Endodermal cell (in vitro differentiated cells): Measurements from ENCODE around the gene IL10. TPM values are rescaled to one million over a fixed set of nuclear protein-coding genes. Genes with fewer than 3 reads are reported as not detected.

Source experiments
- DNase-seq: peaks from one replicate; pipeline ENCODE4 v3.0.0-alpha.2; 2017
- H3K27ac ChIP-seq: 2 replicates; pipeline ENCODE4 v1.5.1; 2013; ENCODE audit warnings: mild to moderate bottlenecking, low read depth, low read length, moderate library complexity
- H3K27me3 ChIP-seq: 2 replicates; pipeline ENCODE4 v1.6.1; 2013; ENCODE audit warnings: mild to moderate bottlenecking, low read length, moderate library complexity; ENCODE audit not compliant: insufficient read depth, control insufficient read depth, poor library complexity, severe bottlenecking
- H3K36me3 ChIP-seq: 2 replicates; pipeline ENCODE4 v1.7.0; 2013; ENCODE audit warnings: mild to moderate bottlenecking, low read length, moderate library complexity; ENCODE audit not compliant: control insufficient read depth, insufficient read depth
- H3K4me1 ChIP-seq: one replicate; pipeline ENCODE4 v1.7.0; 2013; ENCODE audit warnings: low read length; ENCODE audit not compliant: control insufficient read depth, insufficient read depth
- H3K4me3 ChIP-seq: 2 replicates; pipeline ENCODE4 v1.5.1; 2013; ENCODE audit warnings: mild to moderate bottlenecking, low read length, moderate library complexity
- H3K9ac ChIP-seq: 2 replicates; pipeline ENCODE4 v1.6.1; 2013; ENCODE audit warnings: mild to moderate bottlenecking, low read length, moderate library complexity; ENCODE audit not compliant: poor library complexity, severe bottlenecking; ENCODE audit errors: extremely low read depth
- H3K9me3 ChIP-seq: 2 replicates; pipeline ENCODE4 v1.6.1; 2013; ENCODE audit warnings: mild to moderate bottlenecking, low read length, moderate library complexity; ENCODE audit not compliant: control insufficient read depth
- H3K27ac Mint-ChIP-seq: 2 replicates; pipeline ENCODE4 v1.8.0; 2020; ENCODE audit warnings: mixed read lengths
- H3K27me3 Mint-ChIP-seq: 2 replicates; pipeline ENCODE4 v1.8.0; 2021; ENCODE audit warnings: mild to moderate bottlenecking, mixed read lengths; ENCODE audit not compliant: insufficient read depth
- H3K36me3 Mint-ChIP-seq: 2 replicates; pipeline ENCODE4 v1.8.0; 2020; ENCODE audit warnings: low read depth, mixed read lengths
- H3K4me1 Mint-ChIP-seq: 2 replicates; pipeline ENCODE4 v1.8.0; 2020; ENCODE audit warnings: mixed read lengths
- H3K4me3 Mint-ChIP-seq: 2 replicates; pipeline ENCODE4 v1.8.0; 2020; ENCODE audit warnings: mild to moderate bottlenecking, moderate library complexity, mixed read lengths
- H3K9me3 Mint-ChIP-seq: 2 replicates; pipeline ENCODE4 v1.8.0; 2020; ENCODE audit warnings: mild to moderate bottlenecking, mixed read lengths
- CTCF ChIP-seq: fragments of 200-600 bp; sonication (generic); conservative IDR thresholded peaks from 2 replicates; pipeline ENCODE4 v1.5.0; 2021; ENCODE audit warnings: antibody characterized with exemption, mild to moderate bottlenecking
- WGBS, 2 experiments: methylation state at CpG; one replicate each; pipeline versions ENCODE4 v1.1.5 to v1.1.7; 2013; ENCODE audit warnings: missing lambda C conversion rate in 2 of 2, mixed read lengths in 1 of 2; ENCODE audit not compliant: insufficient coverage in 1 of 2, insufficient read length in 1 of 2; 5-methylcytosine and 5-hydroxymethylcytosine counted together
- total RNA-seq, 2 donors: library from RNA; stranded (reverse); fragmentation: NEBNext Ultra II Directional in 1 of 2; extraction: Animal tissue kit (Norgen Biotek cat#: 25700) in 1 of 2; gene quantifications; 2 replicates in 1 of 2; 3 replicates in 1 of 2; pipeline ENCODE4 v1.2.1, GENCODE V29; 2021

Gene IL10
- total RNA-seq, 2 donors from 2014 or later = not detected

GRCh38 chr1:206792939-206793607 lies 20.8 kb upstream of the IL10 start:
- Histone ChIP-seq H3K36me3 (no peaks in the 10 kb centered on the region), H3K4me3 (no peak overlapping the region), H3K27ac (no peak overlapping the region), H3K4me1 (no peaks in the 10 kb centered on the region), H3K9me3 (no peaks in the 10 kb centered on the region), H3K27me3 (peaks cover 5% of the 10 kb centered on the region), H3K9ac (no peak overlapping the region)
- 77 to 83% methylated on average over 10 to 16 of the region's 16 CpGs for WGBS, 2 experiments
- peaks cover 8% of the 10 kb centered on the region for H3K27me3 Mint-ChIP-seq
- H3K4me3 Mint-ChIP-seq = no peak overlapping the region
- no peaks in the 10 kb centered on the region for H3K4me1 Mint-ChIP-seq
- H3K36me3 Mint-ChIP-seq = no peaks in the 10 kb centered on the region
- no peaks in the 10 kb centered on the region for H3K9me3 Mint-ChIP-seq
- H3K27ac Mint-ChIP-seq = no peak overlapping the region
- TF ChIP-seq CTCF = no peak
- DNase-seq = no peak

GRCh38 chr1:206790502-206791250 lies 18.4 kb upstream of the IL10 start:
- DNase-seq = no peak
- Histone ChIP-seq H3K36me3 (no peaks in the 10 kb centered on the region), H3K27ac (no peak overlapping the region), H3K4me3 (no peak overlapping the region), H3K9me3 (no peaks in the 10 kb centered on the region), H3K27me3 (peaks cover 10% of the 10 kb centered on the region), H3K9ac (no peak overlapping the region), H3K4me1 (no peaks in the 10 kb centered on the region)
- 90 to 91% methylated on average over 3 to 11 of the region's 11 CpGs for WGBS, 2 experiments
- Mint-ChIP-seq H3K4me3 (no peak overlapping the region), H3K36me3 (no peaks in the 10 kb centered on the region), H3K9me3 (no peaks in the 10 kb centered on the region), H3K27me3 (peaks cover 8% of the 10 kb centered on the region), H3K4me1 (no peaks in the 10 kb centered on the region), H3K27ac (no peak overlapping the region)
- no peak for TF ChIP-seq CTCF

GRCh38 chr1:206788487-206789050 lies 16.3 kb upstream of the IL10 start:
- Histone ChIP-seq H3K9ac (no peak overlapping the region), H3K4me1 (no peaks in the 10 kb centered on the region), H3K27me3 (peaks cover 4% of the 10 kb centered on the region), H3K36me3 (no peaks in the 10 kb centered on the region), H3K9me3 (no peaks in the 10 kb centered on the region), H3K27ac (no peak overlapping the region), H3K4me3 (no peak overlapping the region)
- H3K9me3 Mint-ChIP-seq = no peaks in the 10 kb centered on the region
- no peak for TF ChIP-seq CTCF
- WGBS, 2 experiments = 80 to 100% methylated on average over 1 to 2 of the region's 3 CpGs
- no peak overlapping the region for H3K27ac Mint-ChIP-seq
- H3K4me1 Mint-ChIP-seq = no peaks in the 10 kb centered on the region
- peaks cover 8% of the 10 kb centered on the region for H3K27me3 Mint-ChIP-seq
- H3K4me3 Mint-ChIP-seq = no peak overlapping the region
- DNase-seq = no peak
- H3K36me3 Mint-ChIP-seq = no peaks in the 10 kb centered on the region
